PC-9 (cell line): ENCODE data around the gene PITX3. TPM values are rescaled to one million over a fixed set of nuclear protein-coding genes. Genes with fewer than 3 reads are reported as not detected.
"Not testable (repeated sequence)": the region's sequence is repeated elsewhere in the genome, so short reads cannot be mapped to it uniquely, and the experiment has no call there.

Experiments
- BruUV-seq: library from RNA; stranded (reverse); fragments of 400-500 nt; replicated peaks from 2 replicates; lab custom pipeline; 2021; lab: Mats Ljungman, UMichigan
- CTCF ChIA-PET: fragments of 300-600 bp; sonication (Branson Sonifier 250); formaldehyde crosslinking; loops from one replicate; lab custom pipeline; 2022; ENCODE audit warnings: antibody characterized with exemption; lab: Charles Lee
- POLR2A ChIA-PET: fragments of 300-600 bp; sonication (Branson Sonifier 250); formaldehyde crosslinking; loops from one replicate; lab custom pipeline; 2022; ENCODE audit warnings: antibody characterized with exemption; ENCODE audit not compliant: unreplicated experiment; lab: Charles Lee
- DNase-seq, 2 experiments: peaks; one replicate each; pipeline versions ENCODE4 v3.0.0 to v3.0.0-alpha.2; 2015 to 2022; ENCODE audit warnings: mixed read lengths in 1 of 2
- H2AFZ ChIP-seq: fragments of 200-600 bp; sonication (generic); 2 replicates; pipeline ENCODE4 v1.8.1; 2017; ENCODE audit warnings: antibody characterized with exemption
- H3F3A ChIP-seq: fragments of 200-600 bp; sonication (generic); 2 replicates; pipeline ENCODE4 v1.8.1; 2017; ENCODE audit warnings: antibody characterized with exemption, mild to moderate bottlenecking, low read depth; ENCODE audit not compliant: insufficient read depth
- H3K27ac ChIP-seq: fragments of 200-600 bp; sonication (generic); 2 replicates; pipeline ENCODE4 v1.6.1; 2016; ENCODE audit warnings: mixed run types
- H3K27me3 ChIP-seq: fragments of 200-600 bp; sonication (generic); 2 replicates; pipeline ENCODE4 v1.6.1; 2016; ENCODE audit warnings: low read depth, mixed run types; ENCODE audit not compliant: insufficient read depth
- H3K36me3 ChIP-seq: fragments of 200-600 bp; sonication (generic); 2 replicates; pipeline ENCODE4 v1.6.1; 2016; ENCODE audit warnings: low read depth, mixed run types
- H3K4me1 ChIP-seq: fragments of 200-600 bp; sonication (generic); replicated peaks from 2 replicates; pipeline ENCODE4 v1.6.1; 2016; ENCODE audit warnings: mixed run types; ENCODE audit not compliant: insufficient read depth
- H3K4me2 ChIP-seq: fragments of 200-600 bp; sonication (generic); 2 replicates; pipeline ENCODE4 v1.6.1; 2017; ENCODE audit warnings: mixed run types
- H3K4me3 ChIP-seq: fragments of 200-600 bp; sonication (generic); 2 replicates; pipeline ENCODE4 v1.6.1; 2016; ENCODE audit warnings: mixed run types
- H3K79me2 ChIP-seq: fragments of 200-600 bp; sonication (generic); 2 replicates; pipeline ENCODE4 v1.6.1; 2017; ENCODE audit warnings: low read depth, mixed run types
- H3K9me2 ChIP-seq: fragments of 200-600 bp; sonication (generic); 2 replicates; pipeline ENCODE4 v1.8.1; 2017; ENCODE audit warnings: mild to moderate bottlenecking; ENCODE audit not compliant: insufficient read depth
- H3K9me3 ChIP-seq: fragments of 200-600 bp; sonication (generic); 2 replicates; pipeline ENCODE4 v1.8.1; 2016; ENCODE audit warnings: low read depth; ENCODE audit not compliant: insufficient read depth
- H4K20me1 ChIP-seq: fragments of 200-600 bp; sonication (generic); 2 replicates; pipeline ENCODE4 v1.8.1; 2017; ENCODE audit not compliant: insufficient read depth
- CTCF ChIP-seq: fragments of 200-600 bp; sonication (generic); conservative IDR thresholded peaks from 2 replicates; pipeline ENCODE4 v1.6.1; 2017; ENCODE audit warnings: mixed run types, antibody characterized with exemption, mild to moderate bottlenecking, moderate library complexity
- EZH2 ChIP-seq: fragments of 200-600 bp; sonication (generic); IDR thresholded peaks from 2 replicates; pipeline ENCODE4 v1.8.0; 2017; ENCODE audit warnings: antibody characterized with exemption, low read depth
- intact Hi-C: fragments of 100-400 bp; cut with micrococcal nuclease; formaldehyde crosslinking; loops from one replicate; pipeline ENCODE4 v1.10.0; 2022; ENCODE audit not compliant: unreplicated experiment
- total RNA-seq: library from RNA; stranded (reverse); gene quantifications from 2 replicates; pipeline ENCODE4 v1.2.3, GENCODE V29; 2021

PITX3 gene
- total RNA-seq, 1 experiment from 2014 or later, result not detected

- Histone ChIP-seq H3K9me3 (no peaks in the 10 kb centered on the region), H3K27me3 (no peaks in the 10 kb centered on the region), H3K9me2 (no peaks in the 10 kb centered on the region), H3K4me1 (no peaks in the 10 kb centered on the region), H3K4me3 (no peak overlapping the region), H3K27ac (no peak overlapping the region), H2AFZ (no peak overlapping the region), H3K36me3 (0 out of 2 replicates have a peak, but pooled peaks cover 2% of the 10 kb centered on the region), H3F3A (no peaks in the 10 kb centered on the region), H3K4me2 (no peak overlapping the region), H4K20me1 (peaks cover 7% of the 10 kb centered on the region), H3K79me2 (peaks cover 50% of the 10 kb centered on the region)
- TF ChIP-seq CTCF (no peak), EZH2 (no peak)
- intact Hi-C loops, result no loop called here
- no peak for DNase-seq
- ChIA-PET POLR2A (no interaction called here), CTCF (no interaction called here)
- BruUV-seq, result no TSS peak
Observed at GRCh38 chr10:102254426-102254825, 13.1 kb upstream of the PITX3 start.

GRCh38 chr10:102252508-102252907 lies 11.2 kb upstream of the PITX3 start:
- POLR2A ChIA-PET, result interaction anchor here (0.6 kb wide), 1 partner anchor 1878 kb away, joined by 4 read pairs; no protein-coding TSS in a partner anchor
- not testable (repeated sequence) for H4K20me1 ChIP-seq

GRCh38 chr10:102247734-102248133 lies 6.4 kb upstream of the PITX3 start:
- no peak overlapping the region for H2AFZ ChIP-seq
- DNase-seq, result no peak
- CTCF ChIA-PET, result interaction anchor here (1.0 kb wide), 1 partner anchor 16 kb away, joined by 3 read pairs; no protein-coding TSS in a partner anchor
- H3K27me3 ChIP-seq, result no peaks in the 10 kb centered on the region
- no peaks in the 10 kb centered on the region for H3K9me3 ChIP-seq
- intact Hi-C loops, result no loop called here
- H3K4me2 ChIP-seq, result 0 out of 2 replicates have a peak overlapping the region, but pooled peaks have one; percentile 93
- H3K36me3 ChIP-seq, result no peaks in the 10 kb centered on the region
- H3K27ac ChIP-seq, result no peak overlapping the region
- H3K9me2 ChIP-seq, result no peaks in the 10 kb centered on the region
- H4K20me1 ChIP-seq, result peaks cover 12% of the 10 kb centered on the region
- no peak overlapping the region for H3K4me3 ChIP-seq
- no TSS peak for BruUV-seq
- POLR2A ChIA-PET, result interaction anchor here (0.7 kb wide), 1 partner anchor 21 kb away, joined by 16 read pairs; no protein-coding TSS in a partner anchor
- H3K4me1 ChIP-seq, result peaks cover 23% of the 10 kb centered on the region
- no peaks in the 10 kb centered on the region for H3F3A ChIP-seq
- no peak for TF ChIP-seq CTCF
- no peak for TF ChIP-seq EZH2
- H3K79me2 ChIP-seq, result peaks cover 58% of the 10 kb centered on the region

More at GRCh38 chr10:102252508-102252907, 11.2 kb upstream of the PITX3 start:
- H3K79me2 ChIP-seq, result peaks cover 70% of the 10 kb centered on the region
- DNase-seq, H3K4me3 ChIP-seq, intact Hi-C loops, BruUV-seq, H3F3A ChIP-seq, H3K4me2 ChIP-seq, H3K9me3 ChIP-seq, H3K27ac ChIP-seq, H2AFZ ChIP-seq, H3K27me3 ChIP-seq, H3K36me3 ChIP-seq, CTCF ChIA-PET, H3K4me1 ChIP-seq, H3K9me2 ChIP-seq: not testable (repeated sequence)

- H3K4me2 ChIP-seq, result peak overlapping the region; percentile 93
- no peaks in the 10 kb centered on the region for H3K36me3 ChIP-seq
- H3K4me3 ChIP-seq, result peak overlapping the region; percentile 98
- 0 out of 2 replicates have a peak overlapping the region, but pooled peaks have one; percentile 60 for H2AFZ ChIP-seq
- ChIA-PET CTCF (no interaction called here), POLR2A (no interaction called here)
- H3K27me3 ChIP-seq, result no peaks in the 10 kb centered on the region
- H3K9me2 ChIP-seq, result no peaks in the 10 kb centered on the region
- no peak for TF ChIP-seq CTCF
- no peak for TF ChIP-seq EZH2
- H3K79me2 ChIP-seq, result peaks cover 54% of the 10 kb centered on the region
- peaks cover 23% of the 10 kb centered on the region for H3K4me1 ChIP-seq
- no peak overlapping the region for H3K27ac ChIP-seq
- no TSS peak for BruUV-seq
- DNase-seq, result peak in 1 of 2 experiments; percentile 42
- H4K20me1 ChIP-seq, result peaks cover 12% of the 10 kb centered on the region
- H3K9me3 ChIP-seq, result no peaks in the 10 kb centered on the region
- intact Hi-C loops, result no loop called here
- no peaks in the 10 kb centered on the region for H3F3A ChIP-seq
Observed at GRCh38 chr10:102246261-102246660, 4.9 kb upstream of the PITX3 start.
